22Rv1 (cell line): ENCODE data around the gene FRK.

ENCODE experiments used
- ZFX ChIP-seq: fragments of 450-650 bp; IDR thresholded peaks from 2 replicates; pipeline ENCODE4 v1.6.1; 2017; ENCODE audit warnings: antibody characterized with exemption, borderline replicate concordance
- TF ChIP-seq, protein P1 (sequence below): fragments of 450-650 bp; IDR thresholded peaks from 2 replicates; pipeline ENCODE4 v1.5.1; 2017; ENCODE audit warnings: mild to moderate bottlenecking

DNA sequence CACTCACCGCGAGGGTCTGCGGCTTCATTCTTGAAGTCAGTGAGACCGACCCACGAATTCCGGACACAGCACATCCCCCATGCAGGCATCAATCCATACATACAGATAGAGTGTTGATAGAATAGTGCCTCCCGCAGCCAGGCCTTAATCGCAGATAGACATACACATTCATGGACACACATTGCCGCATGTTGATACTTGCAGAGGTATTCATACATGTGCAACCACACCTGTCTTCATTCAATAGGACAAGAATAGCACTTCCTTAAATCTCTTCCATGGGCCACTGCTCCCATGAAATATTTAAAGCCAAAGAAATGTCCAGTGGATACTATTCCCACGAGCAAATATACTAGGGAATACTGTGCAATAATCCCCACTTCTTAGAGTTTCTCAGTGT, 170.5 kb downstream of the FRK start:
- TF ChIP-seq, protein P1, sequence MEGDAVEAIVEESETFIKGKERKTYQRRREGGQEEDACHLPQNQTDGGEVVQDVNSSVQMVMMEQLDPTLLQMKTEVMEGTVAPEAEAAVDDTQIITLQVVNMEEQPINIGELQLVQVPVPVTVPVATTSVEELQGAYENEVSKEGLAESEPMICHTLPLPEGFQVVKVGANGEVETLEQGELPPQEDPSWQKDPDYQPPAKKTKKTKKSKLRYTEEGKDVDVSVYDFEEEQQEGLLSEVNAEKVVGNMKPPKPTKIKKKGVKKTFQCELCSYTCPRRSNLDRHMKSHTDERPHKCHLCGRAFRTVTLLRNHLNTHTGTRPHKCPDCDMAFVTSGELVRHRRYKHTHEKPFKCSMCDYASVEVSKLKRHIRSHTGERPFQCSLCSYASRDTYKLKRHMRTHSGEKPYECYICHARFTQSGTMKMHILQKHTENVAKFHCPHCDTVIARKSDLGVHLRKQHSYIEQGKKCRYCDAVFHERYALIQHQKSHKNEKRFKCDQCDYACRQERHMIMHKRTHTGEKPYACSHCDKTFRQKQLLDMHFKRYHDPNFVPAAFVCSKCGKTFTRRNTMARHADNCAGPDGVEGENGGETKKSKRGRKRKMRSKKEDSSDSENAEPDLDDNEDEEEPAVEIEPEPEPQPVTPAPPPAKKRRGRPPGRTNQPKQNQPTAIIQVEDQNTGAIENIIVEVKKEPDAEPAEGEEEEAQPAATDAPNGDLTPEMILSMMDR: no peak
- TF ChIP-seq ZFX: no peak
